Measurements from ENCODE around the gene ENO2. TPM values are rescaled to one million over a fixed set of nuclear protein-coding genes. Genes with fewer than 3 reads are reported as not detected.

The ENO2 gene
- total RNA-seq, 4 donors from 2014 or later: 4.6 to 11.7 (median 8.8) TPM

- peaks cover 0 to 12% (median 0%) of the 10 kb centered on the region in 3 donors for H3K36me3 ChIP-seq
- no peaks in the 10 kb centered on the region for H3K27me3 ChIP-seq
- H3K4me1 ChIP-seq: peaks cover 8 to 33% (median 28%) of the 10 kb centered on the region in 4 donors
- H3K4me3 ChIP-seq: peak overlapping the region in 3 of 4 donors; percentile 48 to 67 (median 55)
- no peak for TF ChIP-seq CTCF (IDR thresholded peaks at IDR 0.05)
- no peak for TF ChIP-seq POLR2A (IDR thresholded peaks at IDR 0.05)
- no peak for DNase-seq
- peak overlapping the region; percentile 90 to 97 (median 94) for H3K27ac ChIP-seq
- H3K9me3 ChIP-seq: no peaks in the 10 kb centered on the region
Observed at GRCh38 chr12:6945613-6946012, 31.2 kb downstream of the ENO2 start.

DNA sequence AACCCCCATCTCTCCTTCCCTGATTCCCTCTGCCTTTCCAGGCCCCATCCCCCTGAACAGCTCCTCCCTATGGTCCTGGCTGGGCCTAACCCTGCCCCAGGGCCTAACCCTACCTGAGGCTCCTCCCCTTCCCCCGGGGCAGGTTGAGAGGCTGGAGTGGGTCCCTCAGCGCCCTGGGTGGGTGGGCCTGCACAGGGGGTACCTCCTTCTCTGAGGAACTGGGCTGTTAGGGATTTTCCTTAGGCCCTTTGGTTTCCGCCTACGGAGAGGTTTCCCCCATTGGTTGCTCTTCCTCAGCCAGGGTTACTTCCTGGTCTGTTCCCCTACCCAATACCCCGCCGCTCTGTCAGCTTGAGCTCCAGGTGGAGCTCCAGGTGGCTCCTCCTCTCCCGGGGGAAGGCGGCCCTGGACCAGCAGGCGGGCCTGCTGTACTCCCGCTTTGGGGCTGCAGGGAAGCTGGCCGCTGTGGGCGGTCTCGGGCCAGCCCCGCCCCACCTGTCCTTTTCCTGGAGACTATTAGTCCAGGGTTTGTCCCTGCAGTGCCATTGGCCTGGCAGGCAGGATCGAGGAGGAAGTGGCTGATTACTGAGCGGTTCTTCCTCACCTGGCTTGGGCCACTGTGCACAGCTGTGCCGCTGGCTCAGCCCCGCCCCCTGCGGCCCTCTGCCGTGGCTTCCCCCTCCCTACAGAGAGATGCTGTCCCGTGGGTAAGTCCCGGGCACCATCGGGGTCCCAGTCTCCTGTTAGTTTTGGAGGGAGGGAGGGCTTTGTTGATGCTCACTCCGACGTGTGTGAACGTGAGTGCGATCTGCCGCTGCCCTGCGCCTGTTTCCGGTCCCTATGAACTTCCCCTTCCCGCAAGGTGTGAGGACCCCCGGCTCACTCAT lies 31.9 kb downstream of the ENO2 start:
- H3K27me3 ChIP-seq: no peaks in the 10 kb centered on the region
- H3K4me1 ChIP-seq: peaks cover 8 to 34% (median 30%) of the 10 kb centered on the region in 4 donors
- H3K4me3 ChIP-seq: peak overlapping the region; percentile 26 to 67 (median 52)
- H3K27ac ChIP-seq: peak overlapping the region; percentile 90 to 97 (median 94)
- DNase-seq: peak; percentile 84 to 96 (median 95)
- TF ChIP-seq CTCF (IDR thresholded peaks at IDR 0.05) (peak in 3 of 6 experiments; percentile 39 to 46 (median 41)), POLR2A (IDR thresholded peaks at IDR 0.05) (peak; percentile 88 to 97)
- H3K9me3 ChIP-seq: no peaks in the 10 kb centered on the region
- peaks cover 0 to 6% (median 0%) of the 10 kb centered on the region in 3 donors for H3K36me3 ChIP-seq

DNA sequence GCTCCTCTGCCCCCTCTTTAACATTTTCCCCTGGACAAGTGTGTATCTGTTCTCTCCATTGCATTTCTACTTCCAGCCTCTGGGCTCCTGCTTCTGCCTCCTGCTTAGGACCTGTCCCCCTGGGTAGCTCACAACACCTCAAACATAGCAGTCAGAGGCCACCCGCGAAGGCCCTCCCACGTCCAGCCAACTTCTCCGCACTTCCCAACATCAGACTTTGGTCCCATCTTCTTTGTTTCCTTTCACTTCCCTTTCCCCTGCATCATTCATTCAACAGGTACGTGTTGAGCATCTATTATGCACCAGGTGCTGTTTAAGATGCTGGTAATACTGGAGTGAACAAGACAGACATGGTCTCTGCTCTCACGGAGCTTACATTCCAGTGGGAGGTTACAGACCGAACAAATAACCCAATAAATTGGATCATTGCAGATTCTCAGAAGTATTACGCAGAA lies 32.6 kb downstream of the ENO2 start:
- Histone ChIP-seq H3K9me3 (no peaks in the 10 kb centered on the region), H3K27me3 (no peaks in the 10 kb centered on the region), H3K4me3 (peak overlapping the region; percentile 26 to 67 (median 52)), H3K36me3 (no peaks in the 10 kb centered on the region), H3K27ac (peak overlapping the region; percentile 90 to 97 (median 94)), H3K4me1 (peaks cover 8 to 34% (median 30%) of the 10 kb centered on the region in 4 donors)
- DNase-seq: no peak
- TF ChIP-seq POLR2A (IDR thresholded peaks at IDR 0.05) (no peak), CTCF (IDR thresholded peaks at IDR 0.05) (no peak)

GRCh38 chr12:6947615-6948014 lies 33.2 kb downstream of the ENO2 start:
- Histone ChIP-seq H3K4me3 (no peak overlapping the region), H3K27me3 (no peaks in the 10 kb centered on the region), H3K9me3 (no peaks in the 10 kb centered on the region), H3K36me3 (peaks cover 0 to 6% (median 0%) of the 10 kb centered on the region in 3 donors), H3K4me1 (peaks cover 8 to 34% (median 30%) of the 10 kb centered on the region in 4 donors), H3K27ac (peak overlapping the region in 3 of 4 donors; percentile 90 to 96 (median 92))
- DNase-seq: peak in 1 of 3 donors; percentile 26
- TF ChIP-seq CTCF (IDR thresholded peaks at IDR 0.05) (no peak), POLR2A (IDR thresholded peaks at IDR 0.05) (no peak)

- H3K9me3 ChIP-seq: no peaks in the 10 kb centered on the region
- H3K4me3 ChIP-seq: no peak overlapping the region
- peaks cover 8 to 34% (median 28%) of the 10 kb centered on the region in 4 donors for H3K4me1 ChIP-seq
- peaks cover 0 to 8% (median 0%) of the 10 kb centered on the region in 3 donors for H3K36me3 ChIP-seq
- no peak for TF ChIP-seq POLR2A (IDR thresholded peaks at IDR 0.05)
- peak in 3 of 6 experiments; percentile 4 to 21 (median 16) for TF ChIP-seq CTCF (IDR thresholded peaks at IDR 0.05)
- DNase-seq: peak in 2 of 3 donors; percentile 44 to 54
- H3K27me3 ChIP-seq: no peaks in the 10 kb centered on the region
- peak overlapping the region; percentile 49 to 89 (median 68) for H3K27ac ChIP-seq
Observed at GRCh38 chr12:6948873-6949594, 34.7 kb downstream of the ENO2 start.
